Vagina (tissue), 2 donors: ENCODE data around the gene TTK. TPM values are rescaled to one million over a fixed set of nuclear protein-coding genes. Genes with fewer than 3 reads are reported as not detected.

Source experiments
- DNase-seq, 2 donors: peaks; one replicate each; pipeline ENCODE4 v3.0.0-alpha.2; 2017; ENCODE audit errors: extremely low spot score in 2 of 2
- H3K27ac ChIP-seq: fragments of 200-600 bp; sonication (generic); one replicate; pipeline ENCODE4 v1.5.1; 2019
- H3K27me3 ChIP-seq: fragments of 200-600 bp; sonication (generic); one replicate; pipeline ENCODE4 v1.5.1; 2019
- H3K36me3 ChIP-seq, 2 donors: fragments of 200-600 bp; sonication (generic); one replicate each; pipeline ENCODE4 v1.5.1; 2017 to 2019
- H3K4me1 ChIP-seq: fragments of 200-600 bp; sonication (generic); one replicate; pipeline ENCODE4 v1.5.1; 2019
- H3K4me3 ChIP-seq, 2 donors: fragments of 200-600 bp; sonication (generic); 1 replicate in 1 of 2; 2 replicates in 1 of 2; pipeline ENCODE4 v1.5.1; 2016 to 2019
- H3K9me3 ChIP-seq: fragments of 200-600 bp; sonication (generic); one replicate; pipeline ENCODE4 v1.5.1; 2019
- CTCF ChIP-seq, 3 experiments: fragments of 450-650 bp in 2 of 3; fragments of 200-600 bp in 1 of 3; sonication (generic) in 1 of 3; IDR thresholded peaks; one replicate each; pipeline ENCODE4 v1.5.1; 2017 to 2019; ENCODE audit warnings: antibody characterized with exemption in 3 of 3, mild to moderate bottlenecking in 2 of 3, moderate library complexity in 2 of 3
- POLR2A ChIP-seq, 2 donors: fragments of 450-650 bp; IDR thresholded peaks; one replicate each; pipeline ENCODE4 v1.6.1; 2017; ENCODE audit warnings: antibody characterized with exemption in 2 of 2, mild to moderate bottlenecking in 2 of 2, moderate library complexity in 2 of 2
- POLR2AphosphoS5 ChIP-seq, 2 donors: sonication (generic); formaldehyde crosslinking; IDR thresholded peaks; one replicate each; pipeline ENCODE4 v1.9.0; 2017; ENCODE audit warnings: antibody characterized with exemption in 2 of 2, mild to moderate bottlenecking in 2 of 2, low read depth in 1 of 2; ENCODE audit not compliant: insufficient read depth in 1 of 2
- intact Hi-C: fragments of 100-400 bp; cut with DNase I; formaldehyde crosslinking; loops from one replicate; pipeline ENCODE4 v1.15.1; 2023
- total RNA-seq: library from RNA; depleted of rRNA; stranded (reverse); fragments of >200 nt; gene quantifications from one replicate; pipeline ENCODE4 v1.2.3, GENCODE V29; 2016

Gene TTK
- 2.5 TPM for total RNA-seq

GRCh38 chr6:80004173-80005072, at the start of gene TTK:
Gene TTK (plus strand): TSS chr6:80004649. CDS start chr6:80005844, 1,195 bp downstream.
- no peaks in the 10 kb centered on the region for H3K27me3 ChIP-seq
- H3K36me3 ChIP-seq = no peaks in the 10 kb centered on the region
- peaks cover 9% of the 10 kb centered on the region for H3K4me1 ChIP-seq
- H3K27ac ChIP-seq = peak within 1 kb of the TSS; percentile 67
- DNase-seq = peak in 1 of 2 donors; percentile 96
- no peaks in the 10 kb centered on the region for H3K9me3 ChIP-seq
- H3K4me3 ChIP-seq = peak within 1 kb of the TSS; percentile 65 to 67
- intact Hi-C loops = no loop called here
- TF ChIP-seq POLR2A (IDR thresholded peaks at IDR 0.05) = peak in 1 of 2 donors; percentile 26
- TF ChIP-seq POLR2AphosphoS5 (IDR thresholded peaks at IDR 0.05; ENCODE audit: insufficient read depth in 1 of 2, low read depth in 1 of 2) = peak; percentile 84 to 86
- no peak for TF ChIP-seq CTCF (IDR thresholded peaks at IDR 0.05)

- intact Hi-C loops = no loop called here
- H3K9me3 ChIP-seq = no peaks in the 10 kb centered on the region
- TF ChIP-seq CTCF (IDR thresholded peaks at IDR 0.05) (no peak), POLR2A (IDR thresholded peaks at IDR 0.05) (no peak), POLR2AphosphoS5 (IDR thresholded peaks at IDR 0.05; ENCODE audit: insufficient read depth in 1 of 2, low read depth in 1 of 2) (no peak)
- DNase-seq = no peak
- H3K36me3 ChIP-seq = no peaks in the 10 kb centered on the region
- H3K4me3 ChIP-seq = no peak overlapping the region
- H3K4me1 ChIP-seq = no peaks in the 10 kb centered on the region
- H3K27ac ChIP-seq = no peak overlapping the region
- H3K27me3 ChIP-seq = no peaks in the 10 kb centered on the region
Measured at GRCh38 chr6:79954849-79955248, 49.6 kb upstream of the TTK start.

GRCh38 chr6:79964607-79965081, 39.8 kb upstream of the TTK start:
- DNase-seq = no peak
- intact Hi-C loops = no loop called here

GRCh38 chr6:79967178-79967577, 37.3 kb upstream of the TTK start:
- no peak for DNase-seq
- H3K4me1 ChIP-seq = no peaks in the 10 kb centered on the region
- no peaks in the 10 kb centered on the region for H3K9me3 ChIP-seq
- H3K27ac ChIP-seq = no peak overlapping the region
- TF ChIP-seq CTCF (IDR thresholded peaks at IDR 0.05) = no peak
- no peak for TF ChIP-seq POLR2AphosphoS5 (IDR thresholded peaks at IDR 0.05; ENCODE audit: insufficient read depth in 1 of 2, low read depth in 1 of 2)
- no peak for TF ChIP-seq POLR2A (IDR thresholded peaks at IDR 0.05)
- no peak overlapping the region for H3K4me3 ChIP-seq
- intact Hi-C loops = no loop called here
- H3K27me3 ChIP-seq = no peaks in the 10 kb centered on the region
- H3K36me3 ChIP-seq = no peaks in the 10 kb centered on the region

More at GRCh38 chr6:79964607-79965081, 39.8 kb upstream of the TTK start:
- no peak for TF ChIP-seq POLR2AphosphoS5 (IDR thresholded peaks at IDR 0.05; ENCODE audit: insufficient read depth in 1 of 2, low read depth in 1 of 2)
- no peak for TF ChIP-seq POLR2A (IDR thresholded peaks at IDR 0.05)
- TF ChIP-seq CTCF (IDR thresholded peaks at IDR 0.05) = no peak
- Histone ChIP-seq H3K4me1 (no peaks in the 10 kb centered on the region), H3K27me3 (no peaks in the 10 kb centered on the region), H3K9me3 (no peaks in the 10 kb centered on the region), H3K27ac (no peak overlapping the region), H3K4me3 (no peak overlapping the region), H3K36me3 (no peaks in the 10 kb centered on the region)

GRCh38 chr6:79969784-79970183, 34.7 kb upstream of the TTK start:
- intact Hi-C loops = no loop called here
- no peak overlapping the region for H3K4me3 ChIP-seq
- H3K9me3 ChIP-seq = no peaks in the 10 kb centered on the region
- H3K27ac ChIP-seq = no peak overlapping the region
- DNase-seq = no peak
- no peaks in the 10 kb centered on the region for H3K27me3 ChIP-seq
- no peaks in the 10 kb centered on the region for H3K4me1 ChIP-seq
- TF ChIP-seq POLR2A (IDR thresholded peaks at IDR 0.05) (no peak), CTCF (IDR thresholded peaks at IDR 0.05) (no peak), POLR2AphosphoS5 (IDR thresholded peaks at IDR 0.05; ENCODE audit: insufficient read depth in 1 of 2, low read depth in 1 of 2) (no peak)
- no peaks in the 10 kb centered on the region for H3K36me3 ChIP-seq
